ENCODE measurements around the gene TPRA1.
"Not testable (repeated sequence)": the region's sequence is repeated elsewhere in the genome, so short reads cannot be mapped to it uniquely, and the experiment has no call there.

TPRA1 gene

GRCh38 chr3:127534161-127534451 is 56.4 kb downstream of the TPRA1 start:
- Histone ChIP-seq H2BK12ac (ENCODE audit: low read length) (no peak overlapping the region), H2AFZ (ENCODE audit: insufficient read depth, low read length, poor library complexity) (no peak overlapping the region), H3K23ac (ENCODE audit: low read length) (no peak overlapping the region), H3K14ac (ENCODE audit: low read length) (no peak overlapping the region), H3K18ac (ENCODE audit: low read length) (no peak overlapping the region), H3K4me1 (ENCODE audit: control insufficient read depth in 1 of 2, insufficient read depth in 2 of 2, low read length in 2 of 2) (no peaks in the 10 kb centered on the region), H2AK5ac (ENCODE audit: low read length) (no peak overlapping the region), H3K9me3 (ENCODE audit: insufficient read depth, low read depth, low read length) (peaks cover 4% of the 10 kb centered on the region), H3K79me1 (ENCODE audit: low read length) (no peaks in the 10 kb centered on the region), H3K4me2 (ENCODE audit: low read length) (no peak overlapping the region), H4K91ac (ENCODE audit: low read depth, low read length) (no peak overlapping the region), H4K8ac (ENCODE audit: low read depth, low read length) (no peak overlapping the region), H3K4me3 (ENCODE audit: low read depth, low read length) (no peak overlapping the region), H2BK5ac (ENCODE audit: low read depth, low read length, poor library complexity) (no peak overlapping the region), H3K27me3 (ENCODE audit: insufficient read depth, low read length) (no peaks in the 10 kb centered on the region), H3K27ac (ENCODE audit: low read depth, low read length) (no peak overlapping the region), H3K4ac (ENCODE audit: low read depth, low read length) (no peak overlapping the region), H2BK120ac (ENCODE audit: insufficient read depth, low read length, poor library complexity) (no peak overlapping the region), H3K79me2 (ENCODE audit: control insufficient read depth, insufficient read depth, low read length, poor library complexity) (no peaks in the 10 kb centered on the region), H3K36me3 (ENCODE audit: control insufficient read depth in 1 of 2, insufficient read depth in 2 of 2, low read length in 2 of 2) (no peaks in the 10 kb centered on the region), H3K9ac (ENCODE audit: low read length) (no peak overlapping the region), H4K12ac (ENCODE audit: low read depth, low read length) (no peak overlapping the region)
- no CpG with 5 or more reads among the region's 2 CpGs for WGBS (ENCODE audit: extremely low coverage, insufficient coverage, insufficient read length)
- DNase-seq: no peak

GRCh38 chr3:127532561-127533203 is 57.9 kb downstream of the TPRA1 start:
- no peak overlapping the region for H2AFZ ChIP-seq (ENCODE audit: insufficient read depth, low read length, poor library complexity)
- no peak overlapping the region for H2BK5ac ChIP-seq (ENCODE audit: low read depth, low read length, poor library complexity)
- no peak overlapping the region for H3K14ac ChIP-seq (ENCODE audit: low read length)
- peaks cover 4% of the 10 kb centered on the region for H3K9me3 ChIP-seq (ENCODE audit: insufficient read depth, low read depth, low read length)
- no peak overlapping the region for H2AK5ac ChIP-seq (ENCODE audit: low read length)
- no peak overlapping the region for H2BK120ac ChIP-seq (ENCODE audit: insufficient read depth, low read length, poor library complexity)
- H3K4me3 ChIP-seq (ENCODE audit: low read depth, low read length): no peak overlapping the region
- no peak overlapping the region for H3K23ac ChIP-seq (ENCODE audit: low read length)
- no peak overlapping the region for H4K12ac ChIP-seq (ENCODE audit: low read depth, low read length)
- no peak for DNase-seq
- no peaks in the 10 kb centered on the region for H3K79me1 ChIP-seq (ENCODE audit: low read length)
- H2BK12ac ChIP-seq (ENCODE audit: low read length): no peak overlapping the region
- H3K9ac ChIP-seq (ENCODE audit: low read length): no peak overlapping the region
- no peaks in the 10 kb centered on the region for H3K4me1 ChIP-seq (ENCODE audit: control insufficient read depth in 1 of 2, insufficient read depth in 2 of 2, low read length in 2 of 2)
- no peak overlapping the region for H4K8ac ChIP-seq (ENCODE audit: low read depth, low read length)
- H3K36me3 ChIP-seq (ENCODE audit: control insufficient read depth in 1 of 2, insufficient read depth in 2 of 2, low read length in 2 of 2): no peaks in the 10 kb centered on the region
- H3K18ac ChIP-seq (ENCODE audit: low read length): no peak overlapping the region
- no peaks in the 10 kb centered on the region for H3K79me2 ChIP-seq (ENCODE audit: control insufficient read depth, insufficient read depth, low read length, poor library complexity)
- no peaks in the 10 kb centered on the region for H3K27me3 ChIP-seq (ENCODE audit: insufficient read depth, low read length)
- H3K27ac ChIP-seq (ENCODE audit: low read depth, low read length): no peak overlapping the region
- no peak overlapping the region for H3K4me2 ChIP-seq (ENCODE audit: low read length)
- H3K4ac ChIP-seq (ENCODE audit: low read depth, low read length): no peak overlapping the region
- no peak overlapping the region for H4K91ac ChIP-seq (ENCODE audit: low read depth, low read length)
- WGBS (ENCODE audit: extremely low coverage, insufficient coverage, insufficient read length): no CpG with 5 or more reads among the region's 7 CpGs

DNA sequence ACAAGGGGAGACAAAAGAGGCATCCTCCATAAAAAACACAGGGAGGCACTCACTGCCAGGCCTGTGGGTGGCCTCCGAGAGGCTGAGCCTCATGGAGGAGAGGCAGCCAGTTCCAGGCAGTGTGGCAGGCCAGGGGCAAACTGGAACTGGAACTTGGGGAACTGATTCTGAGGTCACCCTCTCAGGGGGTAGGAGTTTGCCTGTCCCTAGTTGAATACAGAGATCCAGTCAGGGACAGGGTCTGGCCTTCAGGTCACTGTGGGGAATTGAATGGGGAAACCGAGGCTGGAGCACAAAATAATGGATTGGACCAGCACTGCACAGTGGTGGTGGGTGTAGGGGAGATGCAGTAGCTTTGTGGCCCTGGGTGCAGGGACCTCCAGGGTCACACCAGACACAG is 58.7 kb downstream of the TPRA1 start:
- no CpG with 5 or more reads among the region's 2 CpGs for WGBS (ENCODE audit: extremely low coverage, insufficient coverage, insufficient read length)
- Histone ChIP-seq H3K14ac (ENCODE audit: low read length) (no peak overlapping the region), H3K27ac (ENCODE audit: low read depth, low read length) (no peak overlapping the region)

DNA sequence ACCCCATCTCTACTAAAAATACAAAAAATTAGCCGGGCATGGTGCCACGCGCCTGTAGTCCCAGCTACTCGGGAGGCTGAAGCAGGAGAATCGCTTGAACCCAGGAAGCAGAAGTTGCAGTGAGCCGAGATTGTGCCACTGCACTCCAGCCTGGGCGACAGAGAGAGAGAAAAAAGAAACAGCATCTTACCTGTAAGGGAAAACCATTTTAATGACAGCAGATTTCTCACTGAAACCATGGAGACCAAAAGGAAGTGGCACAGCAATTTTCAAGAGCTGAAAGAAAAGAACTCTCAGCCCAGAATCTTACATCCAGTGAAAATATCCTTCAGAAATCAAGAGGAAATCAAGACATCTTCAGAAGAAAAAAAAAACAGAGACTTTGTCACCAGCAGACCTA is 59.7 kb downstream of the TPRA1 start:
- H3K36me3 ChIP-seq (ENCODE audit: control insufficient read depth in 1 of 2, insufficient read depth in 2 of 2, low read length in 2 of 2): not testable (repeated sequence)
- WGBS (ENCODE audit: extremely low coverage, insufficient coverage, insufficient read length): no CpG with 5 or more reads among the region's 7 CpGs

More for the DNA sequence above, 58.7 kb downstream of the TPRA1 start:
- Histone ChIP-seq H3K23ac (ENCODE audit: low read length) (no peak overlapping the region), H3K9ac (ENCODE audit: low read length) (no peak overlapping the region), H3K79me2 (ENCODE audit: control insufficient read depth, insufficient read depth, low read length, poor library complexity) (no peaks in the 10 kb centered on the region), H3K18ac (ENCODE audit: low read length) (no peak overlapping the region), H2BK5ac (ENCODE audit: low read depth, low read length, poor library complexity) (no peak overlapping the region), H4K91ac (ENCODE audit: low read depth, low read length) (no peak overlapping the region), H3K36me3 (ENCODE audit: control insufficient read depth in 1 of 2, insufficient read depth in 2 of 2, low read length in 2 of 2) (no peaks in the 10 kb centered on the region), H3K27me3 (ENCODE audit: insufficient read depth, low read length) (no peaks in the 10 kb centered on the region), H3K4ac (ENCODE audit: low read depth, low read length) (no peak overlapping the region), H3K79me1 (ENCODE audit: low read length) (no peaks in the 10 kb centered on the region), H2BK120ac (ENCODE audit: insufficient read depth, low read length, poor library complexity) (no peak overlapping the region), H2BK12ac (ENCODE audit: low read length) (no peak overlapping the region), H2AFZ (ENCODE audit: insufficient read depth, low read length, poor library complexity) (no peak overlapping the region), H3K4me3 (ENCODE audit: low read depth, low read length) (no peak overlapping the region), H4K12ac (ENCODE audit: low read depth, low read length) (no peak overlapping the region), H3K4me1 (ENCODE audit: control insufficient read depth in 1 of 2, insufficient read depth in 2 of 2, low read length in 2 of 2) (no peaks in the 10 kb centered on the region), H3K9me3 (ENCODE audit: insufficient read depth, low read depth, low read length) (peaks cover 4% of the 10 kb centered on the region), H2AK5ac (ENCODE audit: low read length) (no peak overlapping the region), H3K4me2 (ENCODE audit: low read length) (no peak overlapping the region), H4K8ac (ENCODE audit: low read depth, low read length) (no peak overlapping the region)
- no peak for DNase-seq

More for the DNA sequence above, 59.7 kb downstream of the TPRA1 start:
- not testable (repeated sequence) for H3K9ac ChIP-seq (ENCODE audit: low read length); H3K79me2 ChIP-seq (ENCODE audit: control insufficient read depth, insufficient read depth, low read length, poor library complexity); H3K4me3 ChIP-seq (ENCODE audit: low read depth, low read length); H2AFZ ChIP-seq (ENCODE audit: insufficient read depth, low read length, poor library complexity); H2BK120ac ChIP-seq (ENCODE audit: insufficient read depth, low read length, poor library complexity); H2BK12ac ChIP-seq (ENCODE audit: low read length); H2BK5ac ChIP-seq (ENCODE audit: low read depth, low read length, poor library complexity); DNase-seq; H2AK5ac ChIP-seq (ENCODE audit: low read length); H3K27ac ChIP-seq (ENCODE audit: low read depth, low read length); H3K14ac ChIP-seq (ENCODE audit: low read length); H3K4ac ChIP-seq (ENCODE audit: low read depth, low read length); H3K27me3 ChIP-seq (ENCODE audit: insufficient read depth, low read length); H3K9me3 ChIP-seq (ENCODE audit: insufficient read depth, low read depth, low read length); H3K23ac ChIP-seq (ENCODE audit: low read length); H3K79me1 ChIP-seq (ENCODE audit: low read length); H3K18ac ChIP-seq (ENCODE audit: low read length); H4K8ac ChIP-seq (ENCODE audit: low read depth, low read length); H4K91ac ChIP-seq (ENCODE audit: low read depth, low read length); H3K4me1 ChIP-seq (ENCODE audit: control insufficient read depth in 1 of 2, insufficient read depth in 2 of 2, low read length in 2 of 2); H4K12ac ChIP-seq (ENCODE audit: low read depth, low read length); H3K4me2 ChIP-seq (ENCODE audit: low read length)
